Activated CD8-positive, alpha-beta T cell treated with anti-CD3 and anti-CD28 coated beads for 36 hours (primary cell): ENCODE measurements around the gene SPSB3. TPM values are rescaled to one million over a fixed set of nuclear protein-coding genes. Genes with fewer than 3 reads are reported as not detected.

Source experiments
- ATAC-seq: fragments of 200-7000 bp; cut with Tn5 transposase; one replicate; pipeline ENCODE4 v1.10.0; 2021; ENCODE audit warnings: mild to moderate bottlenecking, moderate library complexity
- CTCF ChIA-PET: fragments of 350-600 bp; sonication (Branson Sonifier 250); formaldehyde crosslinking; loops from one replicate; lab custom pipeline; 2021; ENCODE audit warnings: antibody characterized with exemption; lab: Charles Lee
- POLR2A ChIA-PET: fragments of 350-600 bp; sonication (Branson Sonifier 250); formaldehyde crosslinking; loops from one replicate; lab custom pipeline; 2021; ENCODE audit warnings: antibody characterized with exemption; lab: Charles Lee
- DNase-seq: peaks from one replicate; pipeline ENCODE4 v3.0.0-alpha.2; 2020
- H3K27ac Mint-ChIP-seq: one replicate; pipeline ENCODE4 v1.8.0; 2021; ENCODE audit warnings: mild to moderate bottlenecking, mixed read lengths
- H3K27me3 Mint-ChIP-seq: one replicate; pipeline ENCODE4 v1.8.0; 2021; ENCODE audit warnings: mixed read lengths
- H3K36me3 Mint-ChIP-seq: one replicate; pipeline ENCODE4 v1.8.0; 2021; ENCODE audit warnings: low read depth, mixed read lengths
- H3K4me1 Mint-ChIP-seq: one replicate; pipeline ENCODE4 v1.8.0; 2021; ENCODE audit warnings: low read depth, mixed read lengths
- H3K4me3 Mint-ChIP-seq: one replicate; pipeline ENCODE4 v1.8.0; 2021; ENCODE audit warnings: mild to moderate bottlenecking, moderate library complexity, mixed read lengths
- H3K9me3 Mint-ChIP-seq: one replicate; pipeline ENCODE4 v1.8.0; 2021; ENCODE audit warnings: mixed read lengths
- intact Hi-C: fragments of 100-400 bp; cut with micrococcal nuclease; formaldehyde crosslinking; loops from one replicate; pipeline ENCODE4 v1.10.0; 2022
- total RNA-seq, 2 experiments: library from RNA; stranded (reverse); gene quantifications; one replicate each; pipeline ENCODE4 v1.2.3, GENCODE V29; 2021
- TF ChIP-seq, protein P1 (sequence below): fragments of 200-600 bp; IDR thresholded peaks from one replicate; pipeline ENCODE4 v1.8.0; 2022; ENCODE audit warnings: antibody characterized with exemption, mild to moderate bottlenecking

The SPSB3 gene
- total RNA-seq, 2 experiments from 2014 or later: 14.4 to 15.2 TPM

DNA sequence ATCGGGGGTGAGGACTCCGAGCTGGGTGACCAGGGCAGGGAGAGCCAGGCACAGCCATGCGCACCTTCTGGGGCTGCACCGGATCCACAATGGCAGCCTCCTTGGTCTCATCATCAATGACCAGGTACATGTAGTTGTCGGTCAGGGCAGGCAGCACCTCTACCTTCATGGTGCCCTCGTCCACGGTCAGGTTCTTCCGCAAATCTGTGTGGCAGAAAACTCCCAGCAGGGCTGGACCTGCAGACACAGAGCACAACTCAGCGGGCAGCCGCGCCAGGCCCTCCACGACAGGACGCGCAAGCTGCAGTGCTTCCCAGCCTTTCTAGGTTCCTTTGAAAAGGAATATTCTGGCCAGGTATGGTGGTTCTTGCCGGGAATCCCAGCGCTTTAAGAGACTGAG lies 40.4 kb upstream of the SPSB3 start:
- Mint-ChIP-seq H3K4me3 (no peak overlapping the region), H3K4me1 (peaks cover 20% of the 10 kb centered on the region), H3K36me3 (peaks cover 5% of the 10 kb centered on the region), H3K27me3 (no peaks in the 10 kb centered on the region), H3K9me3 (no peaks in the 10 kb centered on the region), H3K27ac (no peak overlapping the region)
- TF ChIP-seq, protein P1, sequence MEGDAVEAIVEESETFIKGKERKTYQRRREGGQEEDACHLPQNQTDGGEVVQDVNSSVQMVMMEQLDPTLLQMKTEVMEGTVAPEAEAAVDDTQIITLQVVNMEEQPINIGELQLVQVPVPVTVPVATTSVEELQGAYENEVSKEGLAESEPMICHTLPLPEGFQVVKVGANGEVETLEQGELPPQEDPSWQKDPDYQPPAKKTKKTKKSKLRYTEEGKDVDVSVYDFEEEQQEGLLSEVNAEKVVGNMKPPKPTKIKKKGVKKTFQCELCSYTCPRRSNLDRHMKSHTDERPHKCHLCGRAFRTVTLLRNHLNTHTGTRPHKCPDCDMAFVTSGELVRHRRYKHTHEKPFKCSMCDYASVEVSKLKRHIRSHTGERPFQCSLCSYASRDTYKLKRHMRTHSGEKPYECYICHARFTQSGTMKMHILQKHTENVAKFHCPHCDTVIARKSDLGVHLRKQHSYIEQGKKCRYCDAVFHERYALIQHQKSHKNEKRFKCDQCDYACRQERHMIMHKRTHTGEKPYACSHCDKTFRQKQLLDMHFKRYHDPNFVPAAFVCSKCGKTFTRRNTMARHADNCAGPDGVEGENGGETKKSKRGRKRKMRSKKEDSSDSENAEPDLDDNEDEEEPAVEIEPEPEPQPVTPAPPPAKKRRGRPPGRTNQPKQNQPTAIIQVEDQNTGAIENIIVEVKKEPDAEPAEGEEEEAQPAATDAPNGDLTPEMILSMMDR: no peak
- DNase-seq (no peak), ATAC-seq (no peak)
- POLR2A ChIA-PET: interaction anchor here (1.4 to 1.7 kb wide), 2 partner anchors 51 to 141 kb away, joined by 3 to 4 read pairs; partner anchors contain the start of gene RPS2
- intact Hi-C loops: no loop called here
- CTCF ChIA-PET: no interaction called here

DNA sequence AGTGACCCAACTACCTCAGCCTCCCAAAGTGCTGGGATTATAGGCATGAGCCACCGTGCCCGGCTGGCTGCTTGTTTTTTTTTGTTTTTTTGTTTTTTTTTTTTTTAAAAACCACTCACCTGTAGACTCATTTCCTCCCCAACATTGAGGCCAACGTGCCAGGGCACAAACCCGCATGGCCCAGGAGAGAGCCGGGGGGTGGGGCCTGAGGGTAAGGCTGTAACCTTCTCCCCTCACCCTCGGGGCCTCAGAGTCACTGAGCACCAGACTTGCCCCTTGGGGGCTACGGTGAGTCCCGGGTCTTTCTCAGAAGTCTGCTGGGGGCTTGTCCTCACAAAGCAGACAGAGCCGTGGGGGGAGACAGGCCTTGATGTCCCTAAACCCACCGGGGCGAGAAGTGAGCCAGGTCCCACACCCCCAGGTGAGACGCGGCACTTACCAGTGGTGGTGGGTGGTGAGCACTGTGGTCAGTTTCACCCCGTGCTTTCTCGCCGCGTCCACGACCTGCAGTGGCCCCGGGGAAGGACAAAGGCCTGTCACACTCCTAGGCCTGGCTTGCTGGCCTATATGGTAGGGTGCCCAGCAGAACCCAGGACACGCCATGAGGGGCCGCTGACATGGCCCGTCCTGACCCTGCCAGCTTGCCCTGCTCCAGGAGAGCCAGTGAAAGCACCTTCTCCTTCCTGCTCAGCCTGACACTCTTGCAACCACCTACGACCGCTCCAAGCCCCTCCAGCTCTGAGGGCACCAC lies 39.7 kb upstream of the SPSB3 start:
- H3K27ac Mint-ChIP-seq: no peak overlapping the region
- ATAC-seq (no peak), DNase-seq (no peak)
- peaks cover 4% of the 10 kb centered on the region for H3K36me3 Mint-ChIP-seq
- H3K4me3 Mint-ChIP-seq: no peak overlapping the region
- POLR2A ChIA-PET: no interaction called here
- H3K4me1 Mint-ChIP-seq: peaks cover 15% of the 10 kb centered on the region
- CTCF ChIA-PET: no interaction called here
- H3K27me3 Mint-ChIP-seq: no peaks in the 10 kb centered on the region
- H3K9me3 Mint-ChIP-seq: no peaks in the 10 kb centered on the region
- TF ChIP-seq, protein P1: no peak
- intact Hi-C loops: no loop called here

DNA sequence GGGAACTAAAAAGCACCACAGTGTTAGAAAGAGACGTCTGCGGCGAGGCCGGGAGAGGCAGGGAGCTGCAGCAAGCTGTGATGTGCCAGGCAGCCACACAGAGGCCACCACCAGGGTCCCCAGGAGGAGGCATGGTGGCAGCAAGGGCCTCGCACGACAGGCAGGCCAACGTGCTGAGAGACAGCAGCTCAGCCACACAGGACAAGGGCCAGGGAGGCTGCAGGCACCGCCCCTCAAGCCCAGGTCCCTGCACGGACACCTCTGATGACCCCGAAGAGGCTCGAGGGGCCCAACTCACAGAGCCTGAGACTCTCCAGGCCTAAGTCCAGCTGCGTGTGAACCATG lies 38.5 kb upstream of the SPSB3 start:
- Mint-ChIP-seq H3K27ac (no peak overlapping the region), H3K4me1 (peaks cover 15% of the 10 kb centered on the region), H3K27me3 (no peaks in the 10 kb centered on the region), H3K36me3 (peaks cover 4% of the 10 kb centered on the region), H3K9me3 (no peaks in the 10 kb centered on the region), H3K4me3 (no peak overlapping the region)
- DNase-seq (no peak), ATAC-seq (no peak)
- intact Hi-C loops: no loop called here
- CTCF ChIA-PET: no interaction called here
- TF ChIP-seq, protein P1: no peak
- POLR2A ChIA-PET: no interaction called here

DNA sequence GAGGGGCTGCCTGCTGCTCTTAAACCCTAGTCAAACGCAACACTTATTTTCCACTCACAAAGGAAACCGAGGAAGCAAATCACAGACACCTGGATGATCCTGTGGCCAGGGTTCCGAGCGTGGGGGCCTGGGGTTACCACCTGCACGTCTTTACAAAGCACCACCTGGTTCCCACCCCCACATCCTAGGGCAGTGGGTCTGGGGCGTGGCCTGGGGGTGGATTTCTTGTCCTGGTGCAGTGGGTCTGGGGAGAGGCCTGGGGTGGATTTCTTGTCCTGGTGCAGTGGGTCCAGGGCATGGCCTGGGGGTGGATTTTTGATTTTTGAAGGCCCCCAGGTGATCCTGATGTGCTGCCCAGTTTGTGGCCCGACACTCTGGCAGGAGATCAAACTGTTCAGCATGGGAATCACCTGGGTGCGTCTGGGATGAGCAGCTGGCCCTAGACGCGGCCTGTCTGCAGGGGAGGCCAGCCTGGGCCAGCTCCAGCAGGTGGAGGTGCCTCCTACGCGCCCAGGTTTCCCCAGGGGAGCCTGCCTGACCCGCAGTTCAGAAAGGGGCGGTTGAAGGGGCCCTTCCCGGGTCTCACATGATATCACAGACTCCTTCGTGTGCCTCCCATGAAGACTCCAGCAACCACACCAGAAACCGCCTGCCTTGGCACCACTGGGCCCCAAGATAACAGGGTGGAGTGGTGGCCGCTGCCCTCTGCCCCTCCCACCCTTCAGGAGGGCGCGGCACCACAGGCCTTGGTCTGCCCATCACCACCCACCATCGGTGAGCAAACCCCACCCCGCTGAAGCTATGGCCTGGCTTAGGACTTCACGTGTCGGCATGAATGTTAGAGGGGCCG lies 38.0 kb upstream of the SPSB3 start:
- intact Hi-C loops: no loop called here
- Mint-ChIP-seq H3K4me3 (no peak overlapping the region), H3K4me1 (peaks cover 10% of the 10 kb centered on the region), H3K36me3 (peaks cover 6% of the 10 kb centered on the region), H3K27me3 (no peaks in the 10 kb centered on the region), H3K9me3 (no peaks in the 10 kb centered on the region), H3K27ac (no peak overlapping the region)
- CTCF ChIA-PET: no interaction called here
- DNase-seq (no peak), ATAC-seq (no peak)
- POLR2A ChIA-PET: no interaction called here
- TF ChIP-seq, protein P1: no peak

DNA sequence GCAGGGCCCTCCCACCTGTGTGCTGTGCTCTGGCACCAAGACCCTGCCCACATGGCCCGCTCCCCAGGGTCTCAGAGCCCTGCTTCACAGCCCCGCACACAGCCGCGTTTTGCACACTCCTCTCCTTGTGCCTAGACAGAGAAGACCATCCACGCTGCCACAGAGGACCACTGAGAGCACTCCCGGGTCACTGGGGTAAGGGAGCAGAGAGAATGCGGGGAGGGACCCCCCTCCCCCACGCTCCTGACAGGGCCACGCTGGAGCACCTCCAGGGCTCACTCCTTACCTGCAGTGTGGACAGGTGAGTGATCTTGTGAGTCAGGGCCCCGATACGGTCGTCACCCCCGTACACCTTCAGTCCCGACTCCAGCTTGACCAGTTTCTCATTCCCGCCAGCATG lies 37.2 kb upstream of the SPSB3 start:
- ChIA-PET CTCF (no interaction called here), POLR2A (no interaction called here)
- TF ChIP-seq, protein P1: no peak
- DNase-seq (no peak), ATAC-seq (no peak)
- H3K9me3 Mint-ChIP-seq: no peaks in the 10 kb centered on the region
- H3K4me1 Mint-ChIP-seq: peaks cover 7% of the 10 kb centered on the region
- no peaks in the 10 kb centered on the region for H3K27me3 Mint-ChIP-seq
- no peak overlapping the region for H3K27ac Mint-ChIP-seq
- peaks cover 12% of the 10 kb centered on the region for H3K36me3 Mint-ChIP-seq
- H3K4me3 Mint-ChIP-seq: no peak overlapping the region
- intact Hi-C loops: no loop called here
